ENCODE measurements around the gene ZNF586.

- TF ChIP-seq ZBTB48 (tag by site-specific recombination; IDR thresholded peaks at IDR 0.05) = no peak
- TF ChIP-seq ATF2 (tag by site-specific recombination; IDR thresholded peaks at IDR 0.05; ENCODE audit: low read depth) = no peak
Measured at GRCh38 chr19:57769345-57770131, at the start of gene ZNF586.

Data from HEK293 (cell line).